Thoracic aorta (tissue), 2 donors: ENCODE data around the gene EIF2S2. TPM values are rescaled to one million over a fixed set of nuclear protein-coding genes. Genes with fewer than 3 reads are reported as not detected.

Experiments
- ATAC-seq: fragments of 150-250 bp; one replicate; pipeline ENCODE4 v1.8.0; 2017; ENCODE audit warnings: low read depth; ENCODE audit not compliant: insufficient number of reproducible peaks, low FRiP score
- DNase-seq: peaks from one replicate; pipeline ENCODE4 v3.0.0-alpha.2; 2020; ENCODE audit warnings: low spot score
- H3K27ac ChIP-seq, 2 donors: fragments of 200-600 bp; sonication (generic); 1 replicate in 1 of 2; 2 replicates in 1 of 2; pipeline ENCODE4 v1.5.1; 2016; ENCODE audit warnings: mild to moderate bottlenecking in 2 of 2, moderate library complexity in 2 of 2
- H3K27me3 ChIP-seq: fragments of 200-600 bp; sonication (generic); replicated peaks from 2 replicates; pipeline ENCODE4 v1.6.0; 2016; ENCODE audit warnings: mild to moderate bottlenecking; ENCODE audit not compliant: insufficient read depth
- H3K36me3 ChIP-seq: fragments of 200-600 bp; sonication (generic); one replicate; pipeline ENCODE4 v1.5.1; 2016
- H3K4me1 ChIP-seq, 2 donors: fragments of 200-600 bp; sonication (generic); 1 replicate in 1 of 2; 2 replicates in 1 of 2; pipeline versions ENCODE4 v1.5.1 to v1.6.0; 2016; ENCODE audit warnings: low read depth in 2 of 2, mild to moderate bottlenecking in 1 of 2; ENCODE audit not compliant: control insufficient read depth in 1 of 2
- H3K4me3 ChIP-seq: fragments of 200-600 bp; sonication (generic); 2 replicates; pipeline ENCODE4 v1.5.1; 2016; ENCODE audit warnings: mild to moderate bottlenecking
- H3K9me3 ChIP-seq: fragments of 200-600 bp; sonication (generic); 2 replicates; pipeline ENCODE4 v1.5.1; 2016
- CTCF ChIP-seq: fragments of 200-600 bp; sonication (generic); IDR thresholded peaks from one replicate; pipeline ENCODE4 v1.5.1; 2019; ENCODE audit warnings: antibody characterized with exemption
- total RNA-seq, 2 donors: library from RNA; depleted of rRNA; stranded (reverse); fragments of >200 nt; gene quantifications; one replicate each; pipeline versions ENCODE4 v1.1.0 to v1.2.3, GENCODE V29; 2016

Gene EIF2S2
- total RNA-seq, 2 donors from 2014 or later, result 24.6 to 35.8 TPM

- ATAC-seq (no peak), DNase-seq (no peak)
- Histone ChIP-seq H3K4me1 (peaks cover 11 to 40% of the 10 kb centered on the region in 2 donors), H3K4me3 (no peak overlapping the region), H3K27ac (no peak overlapping the region), H3K27me3 (no peaks in the 10 kb centered on the region), H3K9me3 (no peaks in the 10 kb centered on the region), H3K36me3 (no peaks in the 10 kb centered on the region)
- no peak for TF ChIP-seq CTCF
These were observed 45.5 kb downstream of the EIF2S2 start for GRCh38 chr20:34066476-34067090.

- H3K9me3 ChIP-seq, result no peaks in the 10 kb centered on the region
- H3K36me3 ChIP-seq, result no peaks in the 10 kb centered on the region
- no peak for TF ChIP-seq CTCF
- H3K4me1 ChIP-seq, result peaks cover 11 to 45% of the 10 kb centered on the region in 2 donors
- no peak overlapping the region for H3K4me3 ChIP-seq
- H3K27me3 ChIP-seq, result no peaks in the 10 kb centered on the region
- H3K27ac ChIP-seq, result peak overlapping the region in 1 of 2 donors; percentile 19
- DNase-seq (no peak), ATAC-seq (peak; percentile 32)
These were observed 46.8 kb downstream of the EIF2S2 start for GRCh38 chr20:34065260-34065659.

- Histone ChIP-seq H3K4me3 (no peak overlapping the region), H3K36me3 (no peaks in the 10 kb centered on the region), H3K27ac (no peak overlapping the region), H3K27me3 (no peaks in the 10 kb centered on the region), H3K9me3 (no peaks in the 10 kb centered on the region), H3K4me1 (peaks cover 4 to 39% of the 10 kb centered on the region in 2 donors)
- no peak for TF ChIP-seq CTCF
- DNase-seq (no peak), ATAC-seq (no peak)
These were observed 47.8 kb downstream of the EIF2S2 start for GRCh38 chr20:34064286-34064685.

- ATAC-seq (no peak), DNase-seq (no peak)
- H3K4me1 ChIP-seq, result peaks cover 4 to 32% of the 10 kb centered on the region in 2 donors
- H3K4me3 ChIP-seq, result no peak overlapping the region
- no peaks in the 10 kb centered on the region for H3K9me3 ChIP-seq
- no peak for TF ChIP-seq CTCF
- H3K27ac ChIP-seq, result no peak overlapping the region
- no peaks in the 10 kb centered on the region for H3K36me3 ChIP-seq
- no peaks in the 10 kb centered on the region for H3K27me3 ChIP-seq
These were observed 49.2 kb downstream of the EIF2S2 start for GRCh38 chr20:34062570-34063482.

- Histone ChIP-seq H3K9me3 (no peaks in the 10 kb centered on the region), H3K36me3 (no peaks in the 10 kb centered on the region), H3K27ac (no peak overlapping the region), H3K4me3 (no peak overlapping the region), H3K27me3 (no peaks in the 10 kb centered on the region), H3K4me1 (peaks cover 4 to 30% of the 10 kb centered on the region in 2 donors)
- DNase-seq (no peak), ATAC-seq (no peak)
- no peak for TF ChIP-seq CTCF
These were observed 50.3 kb downstream of the EIF2S2 start for GRCh38 chr20:34061695-34062094.
